ENCODE results near the gene TMEM163.

DNA sequence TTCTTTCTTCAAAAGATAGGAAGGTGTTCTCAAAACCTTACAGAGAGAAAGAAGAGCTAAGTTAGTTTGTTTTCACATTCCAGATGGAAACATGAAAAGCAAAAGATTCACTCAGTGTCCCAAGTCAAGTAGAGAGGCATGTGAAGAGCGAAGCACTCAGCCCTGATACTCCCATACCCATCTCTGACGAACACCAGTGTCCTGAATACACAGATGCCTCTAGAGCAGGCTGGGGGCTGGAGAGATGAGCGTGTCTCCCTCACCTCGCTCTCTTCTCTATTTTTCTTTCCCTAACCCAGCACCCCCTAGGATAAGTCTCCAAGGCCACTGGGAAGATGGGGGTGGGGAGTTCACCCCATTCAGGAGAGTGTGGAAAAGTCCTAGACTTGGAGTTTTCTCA lies 227.8 kb downstream of the TMEM163 start:
- TF ChIP-seq, protein P1, sequence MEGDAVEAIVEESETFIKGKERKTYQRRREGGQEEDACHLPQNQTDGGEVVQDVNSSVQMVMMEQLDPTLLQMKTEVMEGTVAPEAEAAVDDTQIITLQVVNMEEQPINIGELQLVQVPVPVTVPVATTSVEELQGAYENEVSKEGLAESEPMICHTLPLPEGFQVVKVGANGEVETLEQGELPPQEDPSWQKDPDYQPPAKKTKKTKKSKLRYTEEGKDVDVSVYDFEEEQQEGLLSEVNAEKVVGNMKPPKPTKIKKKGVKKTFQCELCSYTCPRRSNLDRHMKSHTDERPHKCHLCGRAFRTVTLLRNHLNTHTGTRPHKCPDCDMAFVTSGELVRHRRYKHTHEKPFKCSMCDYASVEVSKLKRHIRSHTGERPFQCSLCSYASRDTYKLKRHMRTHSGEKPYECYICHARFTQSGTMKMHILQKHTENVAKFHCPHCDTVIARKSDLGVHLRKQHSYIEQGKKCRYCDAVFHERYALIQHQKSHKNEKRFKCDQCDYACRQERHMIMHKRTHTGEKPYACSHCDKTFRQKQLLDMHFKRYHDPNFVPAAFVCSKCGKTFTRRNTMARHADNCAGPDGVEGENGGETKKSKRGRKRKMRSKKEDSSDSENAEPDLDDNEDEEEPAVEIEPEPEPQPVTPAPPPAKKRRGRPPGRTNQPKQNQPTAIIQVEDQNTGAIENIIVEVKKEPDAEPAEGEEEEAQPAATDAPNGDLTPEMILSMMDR (IDR thresholded peaks at IDR 0.05) = no peak
- no peak for TF ChIP-seq POLR2A (IDR thresholded peaks at IDR 0.05)
